Lower leg skin (tissue), 4 donors: ENCODE data around the gene SON. TPM values are rescaled to one million over a fixed set of nuclear protein-coding genes. Genes with fewer than 3 reads are reported as not detected.
"Not testable (repeated sequence)": the region's sequence is repeated elsewhere in the genome, so short reads cannot be mapped to it uniquely, and the experiment has no call there.

Experiments
- DNase-seq, 2 donors: peaks; one replicate each; pipeline ENCODE4 v3.0.0-alpha.2; 2019; ENCODE audit warnings: low spot score in 2 of 2
- H3K4me3 ChIP-seq: fragments of 200-600 bp; sonication (generic); 2 replicates; pipeline ENCODE4 v1.5.1; 2017; ENCODE audit warnings: mild to moderate bottlenecking, low read depth; ENCODE audit not compliant: poor library complexity, severe bottlenecking
- POLR2A ChIP-seq, 2 donors: fragments of 450-650 bp; IDR thresholded peaks; one replicate each; pipeline ENCODE4 v1.6.1; 2016 to 2017; ENCODE audit warnings: antibody characterized with exemption in 2 of 2, mild to moderate bottlenecking in 1 of 2, moderate library complexity in 1 of 2
- WGBS, 2 donors: methylation state at CpG; one replicate each; pipeline ENCODE4 v1.1.5; 2018; 5-methylcytosine and 5-hydroxymethylcytosine counted together
- intact Hi-C: fragments of 100-400 bp; cut with DNase I; formaldehyde crosslinking; loops from one replicate; pipeline ENCODE4 v1.15.0; 2023; ENCODE audit warnings: low total_unique reads
- total RNA-seq, 4 donors: library from RNA; depleted of rRNA; stranded (reverse); fragments of >200 nt; gene quantifications; one replicate each; pipeline ENCODE4 v1.1.0, GENCODE V29; 2016
- TF ChIP-seq, protein P1 (sequence below), 3 donors: fragments of 450-650 bp; IDR thresholded peaks; one replicate each; pipeline ENCODE4 v1.5.1; 2016; ENCODE audit warnings: antibody characterized with exemption in 3 of 3, mild to moderate bottlenecking in 3 of 3, moderate library complexity in 2 of 3

The SON gene
- total RNA-seq, 4 donors from 2014 or later, result 199 to 314 (median 256) TPM

GRCh38 chr21:33562389-33562788 is 19.6 kb downstream of the SON start:
- no peak for DNase-seq
- H3K4me3 ChIP-seq, result no peak overlapping the region
- TF ChIP-seq, protein P1, sequence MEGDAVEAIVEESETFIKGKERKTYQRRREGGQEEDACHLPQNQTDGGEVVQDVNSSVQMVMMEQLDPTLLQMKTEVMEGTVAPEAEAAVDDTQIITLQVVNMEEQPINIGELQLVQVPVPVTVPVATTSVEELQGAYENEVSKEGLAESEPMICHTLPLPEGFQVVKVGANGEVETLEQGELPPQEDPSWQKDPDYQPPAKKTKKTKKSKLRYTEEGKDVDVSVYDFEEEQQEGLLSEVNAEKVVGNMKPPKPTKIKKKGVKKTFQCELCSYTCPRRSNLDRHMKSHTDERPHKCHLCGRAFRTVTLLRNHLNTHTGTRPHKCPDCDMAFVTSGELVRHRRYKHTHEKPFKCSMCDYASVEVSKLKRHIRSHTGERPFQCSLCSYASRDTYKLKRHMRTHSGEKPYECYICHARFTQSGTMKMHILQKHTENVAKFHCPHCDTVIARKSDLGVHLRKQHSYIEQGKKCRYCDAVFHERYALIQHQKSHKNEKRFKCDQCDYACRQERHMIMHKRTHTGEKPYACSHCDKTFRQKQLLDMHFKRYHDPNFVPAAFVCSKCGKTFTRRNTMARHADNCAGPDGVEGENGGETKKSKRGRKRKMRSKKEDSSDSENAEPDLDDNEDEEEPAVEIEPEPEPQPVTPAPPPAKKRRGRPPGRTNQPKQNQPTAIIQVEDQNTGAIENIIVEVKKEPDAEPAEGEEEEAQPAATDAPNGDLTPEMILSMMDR (IDR thresholded peaks at IDR 0.05), result no peak
- no peak for TF ChIP-seq POLR2A (IDR thresholded peaks at IDR 0.05)
- 94 to 99% methylated on average over 2 of the region's 2 CpGs for WGBS, 2 donors
- intact Hi-C loops, result no loop called here

DNA sequence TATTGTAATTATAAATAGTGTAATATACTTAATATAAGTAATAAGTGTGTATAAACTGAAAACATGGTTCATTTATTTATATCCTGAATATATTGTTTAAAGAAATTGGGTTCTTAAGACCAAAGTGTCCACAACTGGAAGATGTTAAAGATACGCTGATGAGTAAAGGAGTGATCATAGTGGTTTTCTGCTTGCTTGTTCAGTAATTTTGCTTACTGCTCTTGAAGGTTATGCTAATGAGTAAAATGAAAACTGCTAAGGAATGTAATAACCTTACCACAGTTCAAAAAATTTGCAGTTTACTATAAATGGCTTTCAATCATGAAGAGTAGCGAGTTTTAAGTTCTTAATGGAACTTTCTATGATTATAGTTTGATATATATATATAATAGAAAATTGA is 23.7 kb downstream of the SON start:
- WGBS, 2 donors, result 93 to 98% methylated on average over 2 of the region's 2 CpGs
- H3K4me3 ChIP-seq, result no peak overlapping the region
- DNase-seq, result no peak
- intact Hi-C loops, result no loop called here
- TF ChIP-seq POLR2A (IDR thresholded peaks at IDR 0.05), result no peak
- TF ChIP-seq, protein P1 (IDR thresholded peaks at IDR 0.05), result no peak

DNA sequence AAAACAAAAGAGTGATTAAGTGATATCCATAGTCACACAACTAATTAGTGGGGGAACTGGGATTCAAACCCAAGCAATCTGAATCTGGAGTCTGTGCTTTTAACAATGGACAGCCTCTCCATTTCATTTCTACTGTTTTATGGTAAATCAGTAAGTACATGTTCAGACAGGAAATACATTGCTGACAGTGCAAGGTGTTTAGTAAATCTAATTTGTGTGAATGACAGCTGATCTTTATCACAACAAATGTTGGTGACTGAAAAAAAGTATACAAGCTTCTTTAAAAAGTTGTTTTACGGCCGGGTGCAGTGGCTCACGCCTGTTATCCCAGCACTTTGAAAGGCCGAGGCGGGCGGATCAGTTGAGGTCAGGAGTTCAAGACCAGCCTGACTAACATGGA is 25.1 kb downstream of the SON start:
- 51 to 68% methylated on average over 6 of the region's 6 CpGs for WGBS, 2 donors
- DNase-seq, result no peak
- no peak overlapping the region for H3K4me3 ChIP-seq
- TF ChIP-seq, protein P1 (IDR thresholded peaks at IDR 0.05), result no peak
- TF ChIP-seq POLR2A (IDR thresholded peaks at IDR 0.05), result no peak
- intact Hi-C loops, result no loop called here

- no peak for DNase-seq
- intact Hi-C loops, result no loop called here
- H3K4me3 ChIP-seq, result no peak overlapping the region
- no peak for TF ChIP-seq POLR2A (IDR thresholded peaks at IDR 0.05)
- TF ChIP-seq, protein P1 (IDR thresholded peaks at IDR 0.05), result no peak
- 74 to 77% methylated on average over 2 of the region's 2 CpGs for WGBS, 2 donors
These were observed 25.6 kb downstream of the SON start for GRCh38 chr21:33568448-33568847.

DNA sequence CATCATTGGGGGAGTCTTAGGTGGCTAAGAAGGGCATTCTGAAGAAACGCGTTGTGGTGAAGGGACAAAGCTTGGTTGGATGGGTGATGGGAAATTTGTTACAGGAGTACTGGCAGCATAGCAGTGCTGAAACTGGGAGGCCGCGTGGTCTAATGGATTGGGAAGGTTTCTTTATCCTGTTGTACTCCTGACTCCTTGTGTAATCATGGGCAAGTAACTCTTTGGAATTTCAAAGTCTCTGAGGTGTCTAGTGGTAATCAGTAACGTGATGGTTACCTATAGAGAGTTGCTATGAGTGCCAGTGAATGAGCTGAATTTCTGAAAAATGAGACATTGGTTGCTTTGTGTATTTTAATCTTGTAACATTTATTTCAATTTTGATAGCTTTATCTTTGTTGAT is 27.2 kb downstream of the SON start:
- DNase-seq, result no peak
- intact Hi-C loops, result no loop called here
- no peak overlapping the region for H3K4me3 ChIP-seq
- TF ChIP-seq, protein P1 (IDR thresholded peaks at IDR 0.05), result no peak
- TF ChIP-seq POLR2A (IDR thresholded peaks at IDR 0.05), result no peak
- 91 to 93% methylated on average over 5 of the region's 5 CpGs for WGBS, 2 donors

DNA sequence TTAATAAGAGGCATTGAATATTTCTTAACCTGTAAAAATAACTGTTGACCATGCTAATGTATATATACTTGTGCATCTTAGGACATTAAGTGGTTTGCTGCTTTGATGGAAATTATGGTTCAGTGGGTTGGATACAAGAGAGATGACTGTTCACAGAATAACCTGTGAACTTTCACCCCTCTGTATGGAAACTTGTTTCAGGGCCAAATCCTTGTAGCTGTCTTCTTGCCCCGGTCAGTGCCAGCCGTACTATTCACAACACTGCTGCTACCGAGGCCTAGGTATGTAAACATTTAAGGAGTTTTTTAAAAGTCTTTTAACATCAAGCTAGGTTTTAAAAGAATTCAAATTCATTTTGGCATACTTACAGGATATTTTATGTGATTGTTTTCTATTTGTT is 29.5 kb downstream of the SON start:
- TF ChIP-seq, protein P1 (IDR thresholded peaks at IDR 0.05), result no peak
- TF ChIP-seq POLR2A (IDR thresholded peaks at IDR 0.05), result no peak
- DNase-seq, result no peak
- no peak overlapping the region for H3K4me3 ChIP-seq
- 56 to 60% methylated on average over 3 of the region's 3 CpGs for WGBS, 2 donors
- intact Hi-C loops, result no loop called here

- intact Hi-C loops, H3K4me3 ChIP-seq, DNase-seq: not testable (repeated sequence)
- WGBS, 2 donors, result 46 to 60% methylated on average over 2 of the region's 2 CpGs
These were observed 33.9 kb downstream of the SON start for GRCh38 chr21:33576741-33577141.
